Rectal smooth muscle tissue (tissue), 1 donor: Measurements from ENCODE around the gene GAL3ST2.
"Not testable (repeated sequence)": the region's sequence is repeated elsewhere in the genome, so short reads cannot be mapped to it uniquely, and the experiment has no call there.

Experiments used
- H3K27ac ChIP-seq: one replicate; pipeline ENCODE4 v1.7.0; 2013; ENCODE audit warnings: low read depth, low read length, inconsistent platforms
- H3K27me3 ChIP-seq: one replicate; pipeline ENCODE4 v1.7.0; 2013; ENCODE audit warnings: low read length; ENCODE audit not compliant: control insufficient read depth, insufficient read depth
- H3K36me3 ChIP-seq: one replicate; pipeline ENCODE4 v1.7.0; 2013; ENCODE audit warnings: low read length; ENCODE audit not compliant: control insufficient read depth, insufficient read depth
- H3K4me1 ChIP-seq: one replicate; pipeline ENCODE4 v1.7.0; 2013; ENCODE audit warnings: low read length; ENCODE audit not compliant: control insufficient read depth, insufficient read depth
- H3K4me3 ChIP-seq: one replicate; pipeline ENCODE4 v1.7.0; 2013; ENCODE audit warnings: low read length
- H3K9ac ChIP-seq: one replicate; pipeline ENCODE4 v1.7.0; 2013; ENCODE audit warnings: low read length

The GAL3ST2 gene

DNA sequence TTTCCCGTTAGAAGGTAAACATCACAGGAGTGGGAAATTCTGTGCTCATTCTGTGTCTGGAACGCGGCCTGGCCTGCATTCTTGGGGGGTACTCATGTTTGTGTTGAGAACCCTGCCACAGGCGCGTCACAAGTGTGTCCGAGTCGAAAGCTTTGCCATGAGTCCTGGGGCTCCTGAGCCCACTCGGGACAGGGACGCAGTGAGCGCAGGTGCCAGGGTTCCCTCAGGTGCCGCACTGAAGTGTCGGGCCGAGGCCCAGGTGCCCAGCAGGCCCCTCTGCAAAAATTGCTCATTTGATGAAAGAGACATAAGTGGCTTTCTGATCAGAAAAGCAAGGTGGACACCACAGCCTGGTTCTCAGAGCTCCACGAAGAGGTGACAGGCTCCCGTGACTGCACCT lies 37.4 kb upstream of the GAL3ST2 start:
- Histone ChIP-seq H3K36me3 (peaks cover under 1% of the 10 kb centered on the region), H3K9ac (no peak overlapping the region), H3K27me3 (no peaks in the 10 kb centered on the region), H3K4me3 (no peak overlapping the region), H3K27ac (no peak overlapping the region), H3K4me1 (no peaks in the 10 kb centered on the region)

DNA sequence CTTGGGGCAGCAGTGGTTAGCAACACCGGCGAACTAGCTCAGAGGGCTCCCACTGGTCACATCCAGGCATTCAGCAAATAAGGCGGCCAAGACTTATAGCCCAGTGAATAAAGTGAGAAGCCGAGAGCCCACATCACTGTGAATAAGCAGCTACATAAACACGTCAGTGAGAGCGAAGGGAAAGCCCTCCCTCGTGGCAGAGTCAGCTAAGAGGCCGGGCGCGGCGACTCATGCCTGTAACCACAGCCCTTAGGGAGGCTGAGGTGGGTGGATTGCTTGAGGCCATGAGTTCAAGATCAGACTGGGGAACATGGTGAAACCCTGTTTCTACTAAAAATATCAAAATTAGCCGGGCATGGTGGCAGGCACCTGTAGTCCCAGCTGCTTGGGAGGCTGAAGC lies 37.0 kb upstream of the GAL3ST2 start:
- Histone ChIP-seq H3K27ac (no peak overlapping the region), H3K27me3 (no peaks in the 10 kb centered on the region), H3K9ac (no peak overlapping the region), H3K36me3 (peaks cover 5% of the 10 kb centered on the region), H3K4me3 (no peak overlapping the region), H3K4me1 (no peaks in the 10 kb centered on the region)

DNA sequence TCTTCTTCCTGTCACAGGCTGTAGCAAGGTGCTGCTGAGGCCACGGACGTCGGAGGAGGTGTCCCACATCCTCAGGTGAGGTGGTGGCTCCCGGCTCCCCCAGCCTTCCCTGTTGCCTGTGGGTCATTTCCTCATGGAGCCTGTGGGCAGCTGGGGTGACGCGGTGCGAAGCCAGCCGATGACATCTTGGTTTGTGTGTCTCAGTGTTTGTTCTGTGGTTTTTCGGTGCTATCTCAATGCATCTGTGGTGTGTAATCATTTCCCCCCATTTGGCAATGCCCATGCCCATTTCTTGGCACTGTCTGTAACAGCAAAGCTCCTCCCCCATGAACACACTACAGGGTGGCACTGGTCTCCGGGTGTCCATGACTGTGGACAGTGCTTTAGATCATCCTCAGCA lies 35.6 kb upstream of the GAL3ST2 start:
- Histone ChIP-seq H3K36me3 (peaks cover 17% of the 10 kb centered on the region), H3K4me3 (no peak overlapping the region), H3K4me1 (no peaks in the 10 kb centered on the region), H3K27ac (no peak overlapping the region), H3K9ac (no peak overlapping the region), H3K27me3 (no peaks in the 10 kb centered on the region)

DNA sequence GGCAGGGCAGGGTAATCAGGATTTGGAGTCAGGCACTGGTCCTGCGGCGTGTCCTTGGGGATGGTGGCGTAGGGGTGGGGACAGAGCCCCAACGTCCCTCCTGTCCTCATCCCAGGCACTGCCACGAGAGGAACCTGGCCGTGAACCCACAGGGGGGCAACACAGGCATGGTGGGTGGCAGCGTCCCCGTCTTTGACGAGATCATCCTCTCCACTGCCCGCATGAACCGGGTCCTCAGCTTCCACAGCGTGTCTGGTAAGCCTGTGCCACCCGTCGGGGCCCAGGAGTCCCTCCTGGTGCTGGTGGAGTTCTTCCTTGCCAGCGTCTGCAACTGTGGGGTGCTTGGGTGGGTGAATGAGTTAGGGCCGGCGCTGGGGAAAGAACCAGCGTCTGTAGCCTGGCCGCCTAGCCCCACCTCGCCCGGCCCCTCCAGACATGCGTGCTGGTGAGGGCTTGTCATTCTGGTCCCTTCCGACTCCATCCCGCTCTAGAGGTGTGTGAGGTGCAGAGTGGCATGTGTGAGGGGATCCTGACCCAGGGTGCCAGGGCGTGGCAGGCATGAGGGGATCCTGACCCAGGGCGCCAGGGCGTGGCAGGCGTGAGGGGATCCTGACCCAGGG lies 34.2 kb upstream of the GAL3ST2 start:
- H3K4me3 ChIP-seq: no peak overlapping the region
- no peaks in the 10 kb centered on the region for H3K27me3 ChIP-seq
- H3K27ac ChIP-seq: no peak overlapping the region

DNA sequence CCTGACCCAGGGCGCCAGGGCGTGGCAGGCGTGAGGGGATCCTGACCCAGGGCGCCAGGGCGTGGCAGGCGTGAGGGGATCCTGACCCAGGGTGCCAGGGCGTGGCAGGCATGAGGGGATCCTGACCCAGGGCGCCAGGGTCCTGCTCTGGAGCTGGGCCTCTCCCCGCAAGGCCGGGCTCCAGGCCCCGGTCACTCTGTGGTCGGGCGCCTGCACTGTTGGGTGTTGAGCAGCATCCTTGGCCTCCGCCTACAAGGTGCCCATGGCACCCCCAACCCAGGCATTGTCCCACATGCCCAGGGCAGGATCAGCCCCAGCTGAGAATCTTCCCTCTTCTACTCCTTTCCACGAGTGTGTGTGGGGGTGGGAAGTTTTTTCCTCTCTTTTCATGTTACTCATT lies 33.6 kb upstream of the GAL3ST2 start:
- not testable (repeated sequence) for H3K27me3 ChIP-seq, H3K4me1 ChIP-seq, H3K27ac ChIP-seq, H3K9ac ChIP-seq, H3K4me3 ChIP-seq
- peaks cover 18% of the 10 kb centered on the region for H3K36me3 ChIP-seq

More for the DNA sequence above, 34.2 kb upstream of the GAL3ST2 start:
- H3K36me3 ChIP-seq: peaks cover 18% of the 10 kb centered on the region
- H3K4me1 ChIP-seq: no peaks in the 10 kb centered on the region
- no peak overlapping the region for H3K9ac ChIP-seq

GRCh38 chr2:241743620-241744019 lies 33.0 kb upstream of the GAL3ST2 start:
- Histone ChIP-seq H3K4me1 (no peaks in the 10 kb centered on the region), H3K36me3 (peaks cover 18% of the 10 kb centered on the region), H3K9ac (no peak overlapping the region), H3K27me3 (no peaks in the 10 kb centered on the region), H3K4me3 (no peak overlapping the region), H3K27ac (no peak overlapping the region)

GRCh38 chr2:241744028-241744754 lies 32.4 kb upstream of the GAL3ST2 start:
- Histone ChIP-seq H3K9ac (no peak overlapping the region), H3K27ac (no peak overlapping the region), H3K27me3 (no peaks in the 10 kb centered on the region), H3K4me1 (no peaks in the 10 kb centered on the region), H3K36me3 (peaks cover 19% of the 10 kb centered on the region), H3K4me3 (no peak overlapping the region)

DNA sequence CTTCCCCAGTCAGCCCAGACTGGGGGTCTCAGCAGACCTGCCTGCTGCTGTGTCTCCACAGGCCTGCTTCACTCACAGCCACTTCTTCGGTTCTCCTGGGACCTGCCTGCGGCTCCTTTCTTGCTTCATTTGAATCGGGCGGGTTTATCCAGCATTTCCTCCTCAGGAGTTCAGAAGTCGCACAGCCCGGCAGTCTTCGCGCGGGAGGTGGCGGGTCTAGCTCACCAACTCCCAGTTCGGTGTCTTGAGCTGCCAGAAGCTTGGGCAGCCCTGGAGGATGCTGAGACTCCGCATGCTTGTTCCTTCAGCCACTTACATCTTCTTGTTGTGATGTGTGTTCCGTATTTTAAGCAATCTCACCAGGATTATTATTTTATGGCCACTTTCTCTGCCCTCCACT lies 31.3 kb upstream of the GAL3ST2 start:
- Histone ChIP-seq H3K27me3 (no peaks in the 10 kb centered on the region), H3K36me3 (peaks cover 25% of the 10 kb centered on the region), H3K4me3 (no peak overlapping the region), H3K4me1 (no peaks in the 10 kb centered on the region), H3K27ac (no peak overlapping the region), H3K9ac (no peak overlapping the region)

- H3K9ac ChIP-seq: no peak overlapping the region
These were observed 30.5 kb upstream of the GAL3ST2 start for GRCh38 chr2:241746084-241746483.

DNA sequence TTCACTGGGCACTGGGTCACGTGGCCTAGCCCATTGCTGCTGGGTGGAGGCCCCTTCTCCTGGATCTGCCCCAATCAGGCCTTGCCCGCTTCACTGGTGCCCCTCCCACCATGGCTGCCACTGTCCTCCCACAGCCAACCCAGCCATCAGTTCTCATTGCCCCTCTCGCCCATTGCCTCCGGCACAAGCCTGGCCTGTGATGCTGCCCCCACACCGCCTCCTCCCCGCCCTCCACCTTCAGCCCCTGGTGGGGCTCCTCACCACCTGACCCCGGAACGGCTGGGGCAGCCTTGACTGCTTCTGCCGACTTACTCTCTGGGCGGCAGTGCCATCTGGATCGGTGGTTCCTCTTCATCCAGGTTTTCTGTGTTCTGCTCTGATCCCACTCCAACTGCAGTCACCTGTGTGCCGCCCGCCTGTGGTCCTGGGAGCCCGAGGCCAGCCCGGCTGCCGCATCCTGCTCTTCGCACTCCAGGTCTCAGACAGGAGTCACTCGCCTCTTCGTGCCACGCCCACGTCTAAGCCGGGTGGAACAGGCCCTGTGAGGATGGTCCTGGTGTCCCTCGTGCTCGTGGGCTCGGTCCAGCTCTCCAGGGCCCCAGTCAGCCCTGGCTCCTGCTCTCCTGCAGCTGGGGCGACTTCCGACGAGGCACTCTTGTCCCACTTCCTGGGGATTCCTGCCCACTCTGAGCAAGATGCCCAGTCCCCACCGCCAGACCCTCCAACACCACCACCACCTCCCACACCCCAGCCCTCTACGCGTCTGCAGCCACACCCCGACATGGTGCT lies 28.0 kb upstream of the GAL3ST2 start:
- no peaks in the 10 kb centered on the region for H3K27me3 ChIP-seq
- no peak overlapping the region for H3K9ac ChIP-seq
- peaks cover 31% of the 10 kb centered on the region for H3K36me3 ChIP-seq
- no peak overlapping the region for H3K27ac ChIP-seq
- no peaks in the 10 kb centered on the region for H3K4me1 ChIP-seq
- no peak overlapping the region for H3K4me3 ChIP-seq

More at GRCh38 chr2:241746084-241746483, 30.5 kb upstream of the GAL3ST2 start:
- H3K4me3 ChIP-seq: no peak overlapping the region
- peaks cover 25% of the 10 kb centered on the region for H3K36me3 ChIP-seq
- no peaks in the 10 kb centered on the region for H3K4me1 ChIP-seq
- no peak overlapping the region for H3K27ac ChIP-seq
- H3K27me3 ChIP-seq: no peaks in the 10 kb centered on the region

DNA sequence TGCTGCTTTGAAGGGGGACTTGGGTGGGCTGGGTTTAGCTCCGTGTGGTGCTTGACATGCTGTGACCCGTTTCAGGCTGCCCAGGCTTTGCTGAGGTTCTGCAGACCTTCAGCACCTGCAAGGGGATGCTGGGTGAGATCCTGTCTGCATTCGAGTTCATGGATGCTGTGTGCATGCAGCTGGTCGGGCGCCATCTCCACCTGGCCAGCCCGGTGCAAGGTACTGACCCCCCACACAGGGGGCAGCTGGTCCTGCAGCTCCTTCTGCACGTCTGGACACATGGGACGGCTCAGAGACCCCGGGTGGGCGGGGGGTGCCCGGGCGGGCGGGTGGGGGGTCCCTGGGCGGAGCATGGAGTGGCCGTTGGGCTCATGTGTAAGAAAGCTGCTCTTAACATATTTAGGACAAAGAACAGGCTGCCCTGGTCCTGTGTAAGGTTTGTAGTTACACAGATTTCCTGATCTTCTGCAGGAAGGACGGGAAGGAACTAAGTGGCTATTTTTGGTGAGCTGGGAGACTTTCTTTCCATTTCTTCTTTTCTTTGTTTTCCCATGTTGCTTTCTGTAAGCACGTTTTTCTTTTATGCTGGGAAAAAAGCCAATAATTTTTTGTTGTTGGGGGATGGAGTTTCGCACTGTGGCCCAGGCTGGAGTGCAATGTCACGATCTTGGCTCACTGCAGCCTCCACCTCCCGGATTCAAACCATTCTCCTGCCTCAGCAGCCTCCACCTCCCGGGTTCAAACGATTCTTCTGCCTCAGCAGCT lies 26.4 kb upstream of the GAL3ST2 start:
- H3K27me3 ChIP-seq: no peaks in the 10 kb centered on the region
- H3K27ac ChIP-seq: no peak overlapping the region
- no peaks in the 10 kb centered on the region for H3K4me1 ChIP-seq
- H3K4me3 ChIP-seq: no peak overlapping the region
- peaks cover 21% of the 10 kb centered on the region for H3K36me3 ChIP-seq
- H3K9ac ChIP-seq: no peak overlapping the region

GRCh38 chr2:241751152-241751551 lies 25.5 kb upstream of the GAL3ST2 start:
- H3K27me3 ChIP-seq: no peaks in the 10 kb centered on the region
- no peak overlapping the region for H3K9ac ChIP-seq
- H3K4me3 ChIP-seq: no peak overlapping the region
- no peak overlapping the region for H3K27ac ChIP-seq
- no peaks in the 10 kb centered on the region for H3K4me1 ChIP-seq
- H3K36me3 ChIP-seq: peaks cover 16% of the 10 kb centered on the region
